ENCODE results near the gene FGFR3. TPM values are rescaled to one million over a fixed set of nuclear protein-coding genes. Genes with fewer than 3 reads are reported as not detected.
"Not testable (repeated sequence)": the region's sequence is repeated elsewhere in the genome, so short reads cannot be mapped to it uniquely, and the experiment has no call there.

Gene FGFR3
- total RNA-seq, 4 donors from 2014 or later = 45.4 to 168 (median 92.4) TPM

- TF ChIP-seq POLR2A (IDR thresholded peaks at IDR 0.05) = no peak
- TF ChIP-seq, protein P1, sequence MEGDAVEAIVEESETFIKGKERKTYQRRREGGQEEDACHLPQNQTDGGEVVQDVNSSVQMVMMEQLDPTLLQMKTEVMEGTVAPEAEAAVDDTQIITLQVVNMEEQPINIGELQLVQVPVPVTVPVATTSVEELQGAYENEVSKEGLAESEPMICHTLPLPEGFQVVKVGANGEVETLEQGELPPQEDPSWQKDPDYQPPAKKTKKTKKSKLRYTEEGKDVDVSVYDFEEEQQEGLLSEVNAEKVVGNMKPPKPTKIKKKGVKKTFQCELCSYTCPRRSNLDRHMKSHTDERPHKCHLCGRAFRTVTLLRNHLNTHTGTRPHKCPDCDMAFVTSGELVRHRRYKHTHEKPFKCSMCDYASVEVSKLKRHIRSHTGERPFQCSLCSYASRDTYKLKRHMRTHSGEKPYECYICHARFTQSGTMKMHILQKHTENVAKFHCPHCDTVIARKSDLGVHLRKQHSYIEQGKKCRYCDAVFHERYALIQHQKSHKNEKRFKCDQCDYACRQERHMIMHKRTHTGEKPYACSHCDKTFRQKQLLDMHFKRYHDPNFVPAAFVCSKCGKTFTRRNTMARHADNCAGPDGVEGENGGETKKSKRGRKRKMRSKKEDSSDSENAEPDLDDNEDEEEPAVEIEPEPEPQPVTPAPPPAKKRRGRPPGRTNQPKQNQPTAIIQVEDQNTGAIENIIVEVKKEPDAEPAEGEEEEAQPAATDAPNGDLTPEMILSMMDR (IDR thresholded peaks at IDR 0.05) = no peak
- DNase-seq = no peak
- no peaks in the 10 kb centered on the region for H3K4me1 ChIP-seq
- H3K27ac ChIP-seq = no peak overlapping the region
- H3K9me3 ChIP-seq = no peaks in the 10 kb centered on the region
- peaks cover 0 to 68% (median 0%) of the 10 kb centered on the region in 3 donors for H3K36me3 ChIP-seq
- no peak overlapping the region for H3K4me3 ChIP-seq
- no peaks in the 10 kb centered on the region for H3K27me3 ChIP-seq
Measured at GRCh38 chr4:1831331-1831730, 38.2 kb downstream of the FGFR3 start.

DNA sequence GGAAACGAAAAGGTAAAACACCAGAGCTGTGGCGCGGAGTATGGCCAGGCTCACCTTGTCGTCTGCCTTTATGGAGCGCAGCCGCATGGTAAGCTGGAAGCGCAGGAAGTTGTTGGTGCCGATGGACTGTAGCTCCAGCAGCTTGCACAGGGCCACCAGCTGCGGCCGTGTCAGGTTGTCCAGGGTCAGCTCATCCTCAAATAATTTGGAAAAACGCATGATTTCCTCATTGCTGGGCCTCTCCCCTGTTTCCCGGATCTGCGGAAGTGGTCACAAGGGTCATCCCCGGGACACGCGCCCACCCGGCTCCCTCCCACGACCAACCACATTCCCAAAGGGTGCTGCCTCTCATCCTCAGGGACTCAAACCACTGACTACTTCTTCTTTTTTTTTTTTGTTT, 39.6 kb downstream of the FGFR3 start:
- H3K36me3 ChIP-seq = peaks cover 0 to 73% (median 0%) of the 10 kb centered on the region in 3 donors
- H3K27ac ChIP-seq = no peak overlapping the region
- no peak overlapping the region for H3K4me3 ChIP-seq
- H3K9me3 ChIP-seq = no peaks in the 10 kb centered on the region
- no peaks in the 10 kb centered on the region for H3K27me3 ChIP-seq
- TF ChIP-seq, protein P1 (IDR thresholded peaks at IDR 0.05) = no peak
- no peak for TF ChIP-seq POLR2A (IDR thresholded peaks at IDR 0.05)
- no peaks in the 10 kb centered on the region for H3K4me1 ChIP-seq
- DNase-seq = no peak

DNA sequence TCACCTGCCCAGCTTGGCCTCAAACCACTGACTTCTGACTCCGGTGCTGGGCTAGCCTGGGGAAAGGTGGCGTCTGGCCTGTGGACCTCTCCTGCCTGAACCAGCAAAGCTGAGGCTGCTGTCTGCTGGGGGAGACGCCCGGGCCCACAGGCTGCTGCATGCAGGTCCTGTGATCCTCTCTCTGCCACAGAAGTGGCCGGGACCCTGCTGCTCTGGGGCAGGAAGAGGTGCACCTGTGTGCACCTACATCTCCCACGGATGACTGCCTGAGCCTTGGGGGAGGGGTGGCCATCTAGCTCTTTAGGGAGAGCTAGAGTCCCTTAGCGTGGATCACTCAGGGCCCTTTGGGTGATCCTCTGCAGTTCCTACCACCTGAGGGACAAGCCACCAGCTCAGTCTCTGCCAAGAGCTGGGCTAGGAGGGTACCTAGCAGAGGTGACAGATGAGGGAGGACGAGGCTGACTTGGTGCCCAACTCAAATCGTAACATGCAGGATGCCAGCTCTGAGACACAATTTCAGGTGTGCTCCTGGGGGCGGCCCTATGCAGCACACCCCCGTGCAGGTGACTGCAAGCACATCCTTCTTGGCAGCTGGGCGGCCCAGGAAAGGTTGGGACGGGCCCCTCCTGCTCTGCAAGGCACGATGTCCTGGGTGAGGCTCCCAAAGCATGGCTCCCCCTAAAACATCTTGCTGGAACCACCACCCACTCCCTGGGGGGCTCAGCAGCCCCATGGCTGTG, 40.4 kb downstream of the FGFR3 start:
- TF ChIP-seq POLR2A (IDR thresholded peaks at IDR 0.05) = no peak
- TF ChIP-seq, protein P1 (IDR thresholded peaks at IDR 0.05) = no peak
- DNase-seq = no peak
- H3K36me3 ChIP-seq = peaks cover 0 to 81% (median 0%) of the 10 kb centered on the region in 3 donors
- H3K27me3 ChIP-seq = no peaks in the 10 kb centered on the region
- H3K9me3 ChIP-seq = no peaks in the 10 kb centered on the region
- H3K4me3 ChIP-seq = no peak overlapping the region
- no peaks in the 10 kb centered on the region for H3K4me1 ChIP-seq
- H3K27ac ChIP-seq = no peak overlapping the region

DNA sequence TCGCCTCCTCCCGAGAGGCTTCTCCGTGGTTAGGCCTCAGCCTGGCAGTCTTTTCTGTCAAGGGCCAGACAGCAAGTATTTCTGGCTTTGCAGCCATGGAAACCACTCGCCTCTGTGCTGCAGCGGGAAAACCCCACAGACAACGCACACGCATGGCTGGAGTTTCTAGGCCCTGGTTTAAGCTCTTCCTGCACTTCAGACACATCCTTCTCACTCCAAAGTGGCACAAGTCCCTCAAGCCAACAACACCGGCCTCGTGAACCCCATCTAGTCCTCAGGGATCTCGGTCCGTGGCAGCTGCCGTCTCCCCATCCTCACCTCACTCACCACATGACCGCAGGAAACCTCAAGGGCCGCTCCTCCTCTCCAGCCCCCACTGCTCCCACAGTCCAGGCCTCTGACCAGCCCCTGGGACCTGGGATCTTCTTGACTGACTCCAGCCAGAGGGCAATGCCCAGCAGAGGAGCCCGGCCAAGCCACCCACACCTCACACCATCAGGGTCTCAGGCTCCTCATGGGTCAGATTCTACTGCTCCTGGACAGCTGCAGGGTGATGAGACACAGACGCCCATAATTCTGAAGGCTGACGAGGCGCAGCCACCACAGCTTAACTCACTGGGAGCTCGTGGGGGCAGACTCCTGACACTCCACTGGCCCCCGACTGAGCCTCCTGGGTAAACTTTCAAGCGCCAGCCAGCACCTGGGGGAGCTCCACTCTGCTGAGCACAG, 41.1 kb downstream of the FGFR3 start:
- DNase-seq = no peak
- TF ChIP-seq, protein P1 (IDR thresholded peaks at IDR 0.05) = no peak
- TF ChIP-seq POLR2A (IDR thresholded peaks at IDR 0.05) = no peak
- H3K36me3 ChIP-seq = peaks cover 0 to 88% (median 0%) of the 10 kb centered on the region in 3 donors
- H3K4me3 ChIP-seq = no peak overlapping the region
- no peaks in the 10 kb centered on the region for H3K27me3 ChIP-seq
- H3K27ac ChIP-seq = no peak overlapping the region
- no peaks in the 10 kb centered on the region for H3K4me1 ChIP-seq
- no peaks in the 10 kb centered on the region for H3K9me3 ChIP-seq

DNA sequence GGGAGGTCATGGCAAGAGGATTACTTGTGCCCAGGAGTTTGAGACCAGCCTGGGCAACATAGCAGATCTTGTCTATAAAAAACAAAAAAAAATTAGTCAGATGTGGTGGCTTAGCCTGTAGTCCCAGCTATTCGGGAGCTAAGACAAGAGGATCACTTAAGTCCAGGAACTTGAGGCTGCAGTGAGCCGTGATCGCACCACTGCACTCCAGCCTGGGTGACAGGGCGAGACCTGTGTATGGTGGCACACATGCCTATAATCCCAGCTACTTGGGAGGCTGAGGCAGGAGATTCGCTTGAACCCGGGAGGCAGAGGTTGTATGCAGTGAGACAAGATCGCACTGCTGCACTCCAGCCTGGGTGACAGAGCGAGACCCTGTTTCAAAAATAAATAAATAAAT, 42.7 kb downstream of the FGFR3 start:
- H3K9me3 ChIP-seq, H3K27ac ChIP-seq, DNase-seq, H3K4me1 ChIP-seq, H3K27me3 ChIP-seq, H3K4me3 ChIP-seq: not testable (repeated sequence)
- peaks cover 0 to 97% (median 0%) of the 10 kb centered on the region in 3 donors for H3K36me3 ChIP-seq

GRCh38 chr4:1836650-1837049, 43.6 kb downstream of the FGFR3 start:
- Histone ChIP-seq H3K36me3 (peaks cover 0 to 97% (median 0%) of the 10 kb centered on the region in 3 donors), H3K4me1 (no peaks in the 10 kb centered on the region), H3K27me3 (no peaks in the 10 kb centered on the region), H3K4me3 (no peak overlapping the region), H3K27ac (no peak overlapping the region), H3K9me3 (no peaks in the 10 kb centered on the region)
- TF ChIP-seq POLR2A (IDR thresholded peaks at IDR 0.05) = no peak
- TF ChIP-seq, protein P1 (IDR thresholded peaks at IDR 0.05) = no peak
- no peak for DNase-seq

All from Peyer's patch (tissue), 4 donors.